ENCODE measurements around the gene FNDC10.
"Not testable (repeated sequence)": the region's sequence is repeated elsewhere in the genome, so short reads cannot be mapped to it uniquely, and the experiment has no call there.

FNDC10 gene

DNA sequence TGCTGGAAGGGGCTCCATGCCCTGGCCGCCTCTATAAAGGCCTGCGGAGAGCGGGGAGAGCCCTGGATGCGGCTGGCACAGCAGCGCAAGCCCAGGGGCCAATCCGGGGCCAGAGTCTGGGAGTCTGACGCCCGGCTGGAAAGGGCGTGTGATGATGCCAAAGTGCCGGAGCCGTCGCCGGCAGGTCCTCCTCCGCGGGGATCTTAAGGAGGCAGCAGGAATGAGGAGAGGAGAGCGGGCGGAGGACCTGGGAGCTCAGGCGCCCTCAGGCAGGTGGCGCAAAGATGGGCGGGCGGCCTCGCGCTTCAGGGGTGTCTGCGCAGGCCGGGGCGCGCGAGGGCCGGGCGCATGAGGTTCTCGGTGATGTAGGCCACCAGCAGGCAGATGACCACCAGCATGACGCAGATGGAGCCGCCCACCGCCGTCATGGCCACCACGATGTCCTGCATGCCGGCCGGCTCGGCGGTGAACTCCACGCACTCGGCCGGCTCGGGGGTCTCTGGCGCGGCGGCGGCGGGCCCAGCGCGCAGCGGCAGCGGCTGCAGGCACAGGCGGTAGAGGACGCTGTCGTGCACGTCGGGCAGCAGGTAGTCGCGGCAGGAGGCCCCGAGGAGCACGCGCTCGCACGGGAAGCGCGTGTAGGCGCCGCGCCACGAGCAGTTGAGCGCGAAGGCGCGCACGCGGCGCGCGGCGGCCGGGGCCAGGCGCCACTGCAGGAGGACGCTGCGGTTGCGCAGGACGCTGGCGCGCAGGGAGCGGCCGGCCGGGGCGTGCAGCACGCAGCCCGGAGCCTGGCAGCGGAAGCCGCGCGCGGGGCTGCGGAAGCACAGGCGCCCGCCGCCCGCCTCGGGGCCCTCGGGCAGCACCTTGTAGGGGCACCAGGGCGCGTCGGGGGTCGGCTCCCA, 653 bp downstream of the FNDC10 start:
- peak; percentile 51 for DNase-seq (ENCODE audit: low read depth, low spot score)

DNA sequence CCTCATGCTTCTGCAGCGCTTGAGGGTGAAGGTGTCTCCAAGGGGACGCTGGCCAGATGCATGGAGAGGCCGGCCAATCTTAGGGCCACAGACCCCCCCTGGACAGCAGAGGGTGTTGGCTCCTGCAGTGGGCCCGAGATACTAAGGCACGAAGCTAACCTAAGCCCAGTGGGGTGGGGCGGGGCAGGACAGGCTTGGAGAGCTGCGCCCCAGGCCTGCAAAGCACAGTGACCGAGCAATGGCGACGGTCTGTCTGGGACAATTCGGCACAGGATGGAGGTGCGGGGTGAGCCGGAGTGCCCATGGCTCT, 1.3 kb downstream of the FNDC10 start:
- DNase-seq (ENCODE audit: low read depth, low spot score) = no peak

DNA sequence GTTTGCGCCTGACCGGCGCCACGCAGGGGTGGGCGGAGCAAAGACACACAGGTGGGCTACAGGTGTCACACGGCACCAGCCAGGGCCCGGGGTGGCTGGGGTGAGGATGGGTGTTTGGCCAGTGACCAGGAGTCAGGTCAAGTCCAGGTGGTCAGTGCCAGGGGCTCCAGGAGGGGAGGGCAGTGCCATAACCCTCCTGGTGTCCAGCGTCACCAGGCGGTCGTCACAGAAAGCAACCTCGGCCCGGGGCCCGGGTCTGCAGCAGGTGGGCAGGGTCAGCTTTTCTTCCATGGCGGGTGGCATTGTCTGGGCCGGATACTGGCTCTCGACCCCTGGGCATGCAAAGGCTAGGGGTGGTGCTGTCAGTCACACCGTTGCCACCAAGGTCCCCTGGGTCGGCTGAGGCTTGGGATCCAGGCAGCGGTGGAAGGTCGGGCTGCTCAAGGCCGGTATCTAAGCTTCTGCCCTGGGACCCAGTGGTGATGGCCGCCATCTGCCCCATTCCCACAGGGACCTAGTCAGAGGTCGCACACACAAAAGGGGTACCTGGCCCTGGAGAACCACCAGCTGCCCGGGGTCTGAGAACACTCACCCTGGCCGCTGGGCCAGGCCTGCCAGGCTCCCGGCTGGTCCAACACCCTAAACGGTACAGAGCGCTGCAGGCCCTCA, 1.8 kb downstream of the FNDC10 start:
- DNase-seq (ENCODE audit: low read depth, low spot score) = no peak

DNA sequence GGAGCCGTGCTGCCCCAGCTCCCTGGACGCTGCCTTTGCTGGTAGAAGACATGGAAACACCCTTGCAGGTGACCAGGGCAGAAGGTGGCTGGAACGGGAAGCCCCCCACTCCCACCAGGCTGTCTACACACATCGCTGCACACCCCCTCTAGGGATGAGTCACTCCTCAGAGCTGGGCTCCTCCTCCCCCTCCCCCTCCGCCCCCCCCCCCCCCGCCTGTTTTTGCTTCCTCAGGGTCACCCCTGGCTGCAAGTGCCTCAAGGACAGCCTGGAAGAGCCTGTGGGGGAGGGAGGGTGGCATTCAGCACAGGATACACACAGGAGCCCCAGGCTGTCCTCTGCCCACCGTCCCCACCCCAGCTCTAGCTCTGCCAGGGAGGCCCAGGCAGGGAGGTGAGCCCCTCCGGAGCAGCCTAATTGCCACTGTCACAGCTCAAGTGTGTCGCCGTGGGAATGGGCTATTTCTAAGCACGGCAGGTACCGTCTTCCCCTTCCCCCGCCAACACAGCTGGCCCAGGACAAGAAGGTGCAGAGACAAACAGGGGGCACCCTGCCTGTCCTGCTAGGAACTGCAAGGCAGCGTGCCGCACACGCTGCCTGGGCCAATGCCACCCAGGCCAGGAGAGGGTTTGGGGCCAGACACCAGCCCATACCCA, 2.5 kb downstream of the FNDC10 start:
- DNase-seq (ENCODE audit: low read depth, low spot score) = peak; percentile 57

DNA sequence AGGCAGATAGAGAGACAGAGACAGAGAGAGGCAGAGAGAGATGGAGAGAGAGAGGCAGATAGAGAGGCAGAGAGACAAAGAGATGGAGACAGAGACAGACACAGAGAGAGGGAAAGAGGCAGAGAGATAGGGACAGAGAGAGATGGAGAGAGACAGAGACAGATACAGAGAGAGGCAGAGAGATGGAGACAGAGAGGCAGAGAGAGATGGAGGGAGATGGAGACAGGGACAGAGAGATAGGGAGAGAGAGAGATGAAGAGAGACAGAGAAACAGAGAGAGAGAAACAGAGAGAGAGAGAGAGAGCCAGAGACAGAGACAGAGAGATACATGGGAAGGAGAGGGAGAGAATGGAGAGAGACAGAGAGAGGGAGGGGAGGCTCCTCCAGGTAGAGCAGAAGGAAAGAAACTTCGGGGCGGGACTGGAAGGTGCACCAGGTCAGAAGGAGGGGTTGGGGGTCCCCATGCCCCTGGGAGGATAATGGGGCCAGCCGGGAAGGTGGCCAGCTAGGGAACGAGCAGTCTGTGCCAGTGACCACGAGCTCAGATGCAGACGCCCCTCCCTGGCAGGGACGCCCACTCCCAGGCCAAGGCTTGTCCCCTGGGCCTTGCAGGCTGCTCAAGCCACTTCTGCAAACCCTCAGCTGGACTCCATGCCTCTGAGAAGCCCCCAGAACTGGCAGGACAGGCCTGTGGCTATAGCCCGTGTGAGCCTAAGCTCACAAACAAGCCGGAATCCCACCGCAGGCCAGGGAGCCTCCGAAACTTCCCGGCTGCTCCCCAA, 3.3 kb downstream of the FNDC10 start:
- no peak for DNase-seq (ENCODE audit: low read depth, low spot score)

DNA sequence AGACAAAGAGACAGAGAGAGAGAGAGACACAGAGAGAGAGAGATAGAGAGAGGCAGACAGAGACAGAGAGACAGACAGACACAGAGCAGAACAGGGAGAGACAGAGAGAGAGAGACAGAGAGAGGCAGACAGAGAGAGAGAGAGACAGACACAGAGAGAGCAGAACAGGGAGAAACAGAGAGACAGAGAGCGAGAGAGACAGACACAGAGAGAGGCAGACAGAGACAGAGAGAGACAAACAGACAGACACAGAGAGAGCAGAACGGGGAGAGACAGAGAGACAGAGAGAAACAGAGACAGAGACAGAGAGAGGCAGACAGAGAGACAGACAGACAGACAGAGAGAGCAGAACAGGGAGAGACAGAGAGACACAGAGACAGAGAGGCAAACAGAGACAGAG, 4.6 kb downstream of the FNDC10 start:
- not testable (repeated sequence) for DNase-seq (ENCODE audit: low read depth, low spot score)

DNA sequence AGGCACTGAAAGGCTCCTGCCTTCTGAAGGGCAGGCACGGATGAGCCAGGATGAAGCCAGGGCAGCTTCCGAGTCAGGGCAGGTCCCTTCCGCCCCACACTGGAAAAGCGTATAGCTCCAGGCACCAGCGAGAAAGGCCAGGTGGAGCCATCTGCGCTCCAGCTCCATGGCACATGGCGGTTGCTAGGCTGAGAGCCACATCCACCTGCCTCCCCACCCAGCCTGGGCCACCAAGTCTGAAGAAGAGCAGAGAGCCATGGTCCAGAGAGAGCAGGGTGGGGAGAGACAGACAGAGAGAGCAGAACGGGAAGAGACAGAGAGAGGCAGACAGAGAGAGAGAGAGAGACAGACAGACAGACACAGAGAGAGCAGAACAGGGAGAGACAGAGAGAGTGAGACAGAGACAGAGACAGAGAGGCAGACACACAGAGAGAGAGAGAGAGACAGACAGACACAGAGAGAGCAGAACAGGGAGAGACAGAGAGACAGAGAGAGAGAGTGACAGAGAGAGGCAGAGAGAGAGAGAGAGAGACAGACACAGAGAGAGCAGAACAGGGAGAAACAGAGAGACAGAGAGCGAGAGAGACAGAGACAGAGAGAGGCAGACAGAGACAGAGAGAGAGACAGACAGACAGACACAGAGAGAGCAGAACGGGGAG, 5.2 kb downstream of the FNDC10 start:
- peak; percentile 67 for DNase-seq (ENCODE audit: low read depth, low spot score)

DNA sequence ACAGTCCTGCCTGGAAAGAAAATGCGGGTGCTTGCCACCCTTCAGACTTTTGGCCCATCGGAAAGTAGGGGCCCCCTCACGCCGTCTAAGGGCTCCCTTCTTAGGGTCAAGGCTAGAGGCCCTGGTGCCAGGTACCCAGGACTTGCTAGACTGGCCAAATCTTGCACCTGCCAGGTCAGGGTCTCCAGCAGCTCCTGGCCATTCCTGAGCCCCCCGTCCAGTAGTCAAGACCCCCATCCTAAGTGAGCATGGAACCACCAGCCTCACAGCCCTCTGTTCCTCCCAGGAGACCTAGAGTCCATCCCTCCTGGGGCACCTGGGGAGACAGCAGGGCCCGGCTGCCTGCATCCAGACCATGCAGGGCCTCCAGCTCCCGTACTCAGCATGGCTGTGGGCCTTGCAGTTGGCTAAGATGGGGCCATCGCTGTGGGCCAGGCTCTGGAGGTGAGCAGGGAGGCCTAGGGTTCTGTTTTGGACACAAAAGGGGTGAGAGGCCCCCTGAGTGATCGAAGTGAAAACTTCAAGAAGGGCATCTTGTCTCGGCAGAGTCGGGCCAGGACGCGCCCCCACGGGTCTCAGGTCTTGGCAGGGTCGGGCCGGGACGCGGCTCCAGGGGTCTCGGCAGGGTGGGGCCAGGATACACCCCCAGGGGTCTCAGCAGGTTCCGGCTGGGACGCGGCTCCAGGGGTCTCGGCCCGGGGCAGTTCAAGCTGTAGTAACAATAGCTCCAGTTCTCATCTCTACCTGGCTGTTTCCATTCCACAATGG, 5.9 kb downstream of the FNDC10 start:
- DNase-seq (ENCODE audit: low read depth, low spot score) = no peak

DNA sequence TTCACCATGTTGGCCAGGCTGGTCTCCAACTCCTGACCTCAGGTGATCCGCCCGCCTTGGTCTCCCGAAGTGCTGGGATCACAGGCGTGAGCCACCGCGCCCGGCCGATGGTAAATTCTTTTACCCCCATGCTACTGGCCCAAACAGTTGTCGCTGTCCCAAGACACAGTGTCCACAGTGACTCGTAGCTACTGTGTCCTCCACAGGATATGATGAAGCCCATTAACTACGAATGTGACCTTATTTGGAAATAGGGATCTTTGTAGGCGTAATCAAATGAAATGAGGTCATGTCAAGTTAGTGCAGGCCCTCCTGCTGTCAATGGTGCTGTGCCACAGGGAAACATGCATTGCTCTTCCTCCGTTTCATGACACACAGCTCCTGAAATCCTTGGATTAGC, 8.5 kb downstream of the FNDC10 start:
- DNase-seq (ENCODE audit: low read depth, low spot score) = no peak

DNA sequence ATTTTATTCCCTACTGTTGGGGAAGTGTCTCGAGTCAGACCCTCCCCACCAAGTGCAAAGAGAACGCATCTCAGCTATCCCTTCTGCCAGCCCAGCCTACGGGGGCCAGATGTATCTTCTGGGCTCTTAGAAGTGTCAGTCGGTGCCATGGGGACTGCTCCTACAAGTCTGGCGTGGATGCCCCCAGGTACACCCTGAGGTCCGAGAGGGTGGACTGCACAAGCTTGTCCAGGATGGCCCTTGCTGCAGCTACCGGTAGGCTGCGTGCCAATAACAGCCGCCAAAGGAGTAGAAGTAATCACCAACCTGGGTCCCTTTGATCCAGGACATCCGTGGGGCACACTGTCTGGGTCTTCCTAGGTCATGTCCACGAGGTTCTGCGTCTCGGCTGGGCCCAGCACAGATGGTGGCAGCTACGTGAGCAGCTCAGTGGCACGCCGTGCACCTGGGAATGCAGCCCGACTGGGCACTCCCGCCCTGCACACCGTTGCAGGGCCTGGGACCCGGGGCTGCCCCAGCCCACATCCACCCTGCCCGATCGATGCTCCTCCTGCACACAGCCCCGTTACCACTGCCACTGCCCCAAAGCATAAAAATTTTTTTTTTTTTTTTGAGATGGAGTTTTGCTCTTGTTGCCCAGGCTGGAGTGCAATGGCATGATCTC, 16.5 kb downstream of the FNDC10 start:
- DNase-seq (ENCODE audit: low read depth, low spot score) = no peak

DNA sequence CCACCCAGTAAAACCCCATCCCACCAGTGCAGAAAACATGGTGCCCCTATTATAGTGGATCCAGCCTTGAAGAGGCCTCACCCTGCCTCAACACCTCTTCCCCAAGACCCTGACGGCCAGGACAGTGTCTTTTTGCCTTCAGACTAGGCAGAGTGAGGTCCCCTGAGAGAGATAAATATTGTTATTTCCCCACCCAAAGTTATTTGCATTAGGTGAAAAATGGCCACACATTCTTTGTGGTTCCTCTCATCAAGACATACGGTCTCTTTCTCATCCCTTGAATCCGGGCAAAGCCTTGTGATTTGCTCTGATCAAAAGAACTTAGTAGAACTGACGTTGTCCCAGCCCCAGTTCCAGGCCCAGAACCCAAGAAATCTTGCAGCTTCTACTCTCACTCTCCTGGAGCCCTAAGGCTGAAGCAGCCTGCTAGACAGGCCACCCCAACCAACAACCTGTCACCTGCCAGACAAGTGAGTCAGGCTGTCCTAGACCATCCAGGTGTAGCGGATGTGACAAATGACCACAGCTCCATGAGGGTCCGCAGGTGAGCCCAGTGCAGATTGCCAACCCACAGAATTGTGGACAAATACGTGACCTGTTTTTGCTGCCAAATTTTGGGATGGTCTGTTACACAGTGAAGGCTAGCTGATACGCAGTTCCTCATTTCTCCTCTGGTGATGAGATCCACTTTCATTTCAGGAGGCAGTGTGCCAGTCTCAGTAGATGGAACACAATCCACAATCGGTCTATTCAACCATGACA, 17.2 kb downstream of the FNDC10 start:
- no peak for DNase-seq (ENCODE audit: low read depth, low spot score)

DNA sequence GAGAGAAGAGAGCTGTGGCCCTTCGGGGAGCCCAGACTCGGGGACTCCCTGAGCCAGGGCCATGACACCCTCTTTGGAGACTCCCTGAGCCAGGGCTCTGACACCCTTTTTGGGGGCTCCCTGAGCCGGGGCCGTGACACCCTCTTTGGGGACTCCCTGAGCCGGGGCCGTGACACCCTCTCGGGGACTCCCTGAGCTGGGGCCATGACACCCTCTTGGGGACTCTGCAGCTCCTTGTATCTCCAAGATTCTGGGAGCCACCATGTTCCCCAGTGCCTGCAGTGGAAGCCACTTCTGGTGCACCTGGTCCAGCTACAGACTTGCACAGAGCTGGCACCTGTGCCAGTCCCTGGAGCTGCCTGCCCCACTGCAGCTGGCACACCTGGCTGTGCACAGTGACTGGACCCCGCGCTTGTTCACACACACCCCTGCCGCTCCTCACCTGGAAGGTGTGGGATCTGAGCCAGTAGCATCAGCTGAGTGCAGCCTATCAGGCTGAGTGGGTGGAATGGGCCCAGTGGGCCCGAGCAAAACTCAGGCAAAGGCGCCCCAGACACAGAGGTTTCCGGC, 21.5 kb downstream of the FNDC10 start:
- DNase-seq (ENCODE audit: low read depth, low spot score) = no peak

DNA sequence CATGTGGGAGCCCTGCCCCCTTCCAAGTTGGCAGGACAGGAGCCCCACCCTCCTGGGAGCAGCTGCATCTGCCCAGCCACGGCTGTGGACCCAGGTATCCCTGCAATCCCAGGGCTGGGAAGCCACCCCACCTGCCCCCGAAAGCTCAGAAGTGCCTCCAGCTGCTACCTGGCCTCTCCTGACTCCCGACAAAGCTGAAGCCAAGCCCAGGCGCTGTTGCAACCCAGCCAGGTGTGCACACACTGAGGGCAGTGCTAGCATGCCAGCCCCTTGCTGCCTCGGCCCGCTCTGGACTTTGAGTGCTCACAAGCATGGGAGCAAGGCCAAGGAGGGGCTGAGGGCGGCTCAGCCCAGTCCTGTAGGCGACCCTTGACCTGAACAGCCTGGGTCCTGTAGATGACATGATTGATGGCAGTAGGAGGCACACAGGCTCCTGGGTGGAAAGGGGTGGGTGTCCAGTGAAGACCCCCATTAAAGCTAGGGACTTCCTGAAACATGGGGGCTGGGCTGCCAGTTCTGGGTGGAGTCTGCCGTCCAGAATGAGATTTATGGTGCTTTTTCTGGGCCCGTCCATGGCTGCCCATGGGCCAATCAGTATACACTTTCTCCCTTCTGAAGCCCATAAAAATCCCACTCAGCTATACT, 22.4 kb downstream of the FNDC10 start:
- no peak for DNase-seq (ENCODE audit: low read depth, low spot score)

DNA sequence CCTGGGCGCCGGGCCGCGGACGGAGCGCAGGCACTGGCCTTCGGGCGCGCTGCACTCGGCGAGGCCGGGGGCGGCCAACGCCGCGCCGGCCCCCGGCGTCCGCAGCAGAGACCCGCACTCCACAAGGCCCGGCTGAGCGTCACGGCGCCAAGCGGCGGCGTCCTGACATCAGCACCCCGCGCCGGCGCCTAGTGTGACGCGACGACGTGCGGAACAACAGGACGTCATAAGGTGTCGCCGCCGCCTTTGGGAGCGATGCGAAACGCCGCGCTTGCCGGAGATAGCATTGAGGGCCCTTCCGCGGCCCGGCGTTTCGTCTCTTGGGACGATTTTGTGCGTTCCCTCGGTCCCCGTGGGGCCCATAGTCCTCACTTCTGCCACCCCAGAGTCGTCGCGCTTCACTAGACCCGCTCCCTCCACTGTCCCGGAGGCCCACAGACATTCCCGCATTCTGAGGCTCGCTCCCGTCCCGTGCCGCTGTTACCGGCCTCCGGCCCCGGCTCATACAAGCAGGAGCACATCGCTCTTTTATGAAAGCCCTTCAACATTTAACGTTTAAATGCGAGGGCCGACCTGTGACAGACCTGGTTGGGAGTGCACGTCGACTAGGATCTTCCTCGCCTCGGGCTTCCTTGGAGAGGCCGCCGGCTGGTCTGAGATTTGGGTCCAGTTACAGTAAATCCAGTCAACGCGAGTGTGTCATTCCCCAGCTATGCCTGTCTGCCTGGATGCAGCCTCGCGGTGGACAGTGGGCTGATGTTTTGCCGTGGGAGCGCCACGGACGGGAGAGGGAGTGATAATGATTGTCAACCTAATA, 25.0 kb downstream of the FNDC10 start, which contains the start of gene SSU72:
Gene SSU72 (minus strand): TSS at position 143 of the 817 bp plus-strand sequence. CDS start 306 bp downstream, outside the sequence.
- DNase-seq (ENCODE audit: low read depth, low spot score) = peak; percentile 94

DNA sequence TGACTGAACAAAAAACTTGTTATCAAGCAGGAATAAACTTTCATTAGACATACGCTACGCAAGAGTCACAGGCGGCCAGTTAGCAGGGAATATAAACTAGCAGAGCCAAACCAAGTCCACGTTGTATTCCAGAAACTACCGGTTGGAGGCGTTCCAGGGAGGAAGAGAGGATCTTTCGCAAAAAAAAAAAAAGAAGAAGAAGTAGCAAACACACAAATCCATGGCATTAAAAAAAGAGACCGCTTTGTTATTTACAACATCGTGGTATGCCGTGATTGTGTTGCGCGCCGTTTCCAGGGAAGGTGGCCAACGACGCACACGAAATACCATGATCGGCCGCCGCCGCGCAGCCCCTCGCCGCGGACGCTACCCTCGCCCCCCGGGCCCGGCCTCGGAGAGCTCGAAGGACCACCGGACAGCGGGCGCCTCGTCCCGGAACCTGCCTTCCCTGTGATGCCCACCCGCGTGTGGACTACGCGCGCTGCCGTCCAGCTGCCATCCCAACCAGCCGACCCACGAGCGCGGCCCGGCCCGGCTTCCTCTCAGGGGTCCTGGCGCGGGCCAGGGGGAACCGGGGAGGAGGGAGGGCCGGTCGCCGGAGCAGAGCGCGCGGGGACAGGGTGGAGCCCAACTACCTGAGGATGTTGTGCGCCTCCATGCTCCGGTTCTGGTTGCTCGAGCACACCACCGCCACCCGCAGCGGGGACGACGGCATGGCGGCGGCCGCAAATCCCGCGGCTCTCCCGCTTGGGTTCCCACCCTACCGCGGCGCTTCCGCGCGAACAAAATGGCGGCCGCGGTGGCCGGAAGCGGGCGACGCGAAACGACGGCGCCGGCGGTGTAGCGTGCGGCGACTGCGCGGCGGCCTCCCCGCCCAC, 25.9 kb downstream of the FNDC10 start:
- peak; percentile 62 for DNase-seq (ENCODE audit: low read depth, low spot score)

DNA sequence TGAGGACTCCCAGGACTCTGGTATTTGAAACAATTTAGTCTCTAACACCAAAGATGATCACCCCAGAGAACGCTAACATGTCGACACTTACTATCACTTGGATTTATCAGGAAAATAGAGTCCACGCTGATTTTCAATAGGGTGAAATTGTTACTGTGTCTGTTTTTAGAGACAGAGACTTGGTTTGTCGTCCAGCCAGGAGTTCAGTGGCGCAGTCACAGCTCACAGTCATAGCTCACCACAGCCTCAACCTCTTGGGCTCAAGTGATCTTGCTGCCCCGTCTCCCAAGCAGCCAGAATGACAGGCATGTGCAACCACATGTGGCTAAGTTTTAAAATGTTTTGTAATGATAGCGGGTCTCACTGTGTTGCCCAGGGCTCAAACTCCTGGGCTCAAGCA, 30.6 kb downstream of the FNDC10 start:
- DNase-seq (ENCODE audit: low read depth, low spot score) = no peak
